ENCODE measurements around the gene HDHD3.

DNA sequence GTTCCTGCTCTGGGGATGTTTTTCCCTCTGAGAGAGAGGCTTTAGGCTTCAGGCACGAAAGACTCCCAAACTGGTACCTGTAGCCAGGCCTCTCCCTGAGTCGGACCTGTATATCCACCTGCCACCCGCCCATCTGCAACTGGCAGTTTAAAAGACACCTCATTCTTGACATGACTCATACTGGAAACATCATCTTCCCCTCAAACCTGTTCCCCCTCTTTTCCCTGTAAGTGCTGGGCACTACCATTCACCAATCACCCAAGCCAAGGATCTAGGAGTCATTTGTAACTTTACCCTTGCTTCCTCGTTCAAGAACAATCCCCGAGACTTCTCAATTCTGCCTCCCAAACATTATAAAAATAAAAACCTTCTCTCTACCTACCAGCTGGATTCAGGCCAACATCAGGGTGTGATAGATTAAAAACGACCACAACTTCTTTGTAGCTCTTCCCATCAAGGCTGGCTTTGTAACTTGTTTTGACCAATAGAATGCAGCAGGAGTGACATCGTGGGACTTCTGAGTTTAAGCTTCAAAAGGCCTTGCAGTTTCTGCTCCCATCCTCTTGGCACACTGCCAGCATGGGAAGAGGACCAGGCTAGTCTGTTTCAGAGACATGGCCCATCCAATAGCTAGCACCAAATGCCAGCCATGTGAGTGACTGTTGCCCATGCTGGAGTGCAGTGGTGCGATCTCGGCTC, 34.9 kb downstream of the HDHD3 start:
- TF ChIP-seq RXRA (IDR thresholded peaks at IDR 0.05; ENCODE audit: borderline replicate concordance, low read depth) (no peak), CTCF (IDR thresholded peaks at IDR 0.05) (no peak)

All from SK-N-SH (cell line).